ENCODE data around the gene PTPRZ1. TPM values are rescaled to one million over a fixed set of nuclear protein-coding genes. Genes with fewer than 3 reads are reported as not detected.

PTPRZ1 gene
- polyA plus RNA-seq, 3 donors = not detected

GRCh38 chr7:121954803-121955202 lies 81.8 kb downstream of the PTPRZ1 start:
- Histone ChIP-seq H3K9ac (ENCODE audit: insufficient read depth, low read length, poor library complexity, severe bottlenecking) (no peak overlapping the region), H3K4me2 (replicated peaks; ENCODE audit: extremely low read depth, low read length, poor library complexity, severe bottlenecking) (no peak overlapping the region), H3K27me3 (ENCODE audit: control insufficient read depth in 2 of 2, insufficient read depth in 2 of 2, low read length in 2 of 2) (no peaks in the 10 kb centered on the region), H3K27ac (ENCODE audit: low read depth in 1 of 2, low read length in 2 of 2) (no peak overlapping the region), H3K79me2 (ENCODE audit: insufficient read depth, low read length) (no peaks in the 10 kb centered on the region), H3K4me1 (ENCODE audit: control insufficient read depth in 1 of 2, insufficient read depth in 2 of 2, low read length in 2 of 2) (no peaks in the 10 kb centered on the region), H2AFZ (ENCODE audit: insufficient read depth, low read depth, low read length, poor library complexity, severe bottlenecking) (no peak overlapping the region), H4K20me1 (ENCODE audit: insufficient read depth, low read length) (no peaks in the 10 kb centered on the region), H3K36me3 (replicated peaks in 1 of 2; ENCODE audit: control insufficient read depth in 1 of 2, insufficient read depth in 2 of 2, low read length in 2 of 2) (no peaks in the 10 kb centered on the region), H3K9me3 (replicated peaks in 1 of 2; ENCODE audit: control insufficient read depth in 1 of 2, insufficient read depth in 1 of 2, low read length in 2 of 2) (no peaks in the 10 kb centered on the region), H3K4me3 (replicated peaks in 1 of 3; ENCODE audit: low read depth in 2 of 3, low read length in 3 of 3) (no peak overlapping the region)
- Mint-ChIP-seq H3K27me3 (ENCODE audit: low read depth in 3 of 3) (peaks cover 0 to 2% (median 1%) of the 10 kb centered on the region in 3 donors), H3K4me1 (no peaks in the 10 kb centered on the region), H3K36me3 (no peaks in the 10 kb centered on the region), H3K9me3 (no peaks in the 10 kb centered on the region), H3K27ac (no peak overlapping the region), H3K4me3 (no peak overlapping the region)
- DNase-seq = no peak
- TF ChIP-seq CTCF (IDR thresholded peaks at IDR 0.05) = no peak
- WGBS (ENCODE audit: insufficient coverage) = 100% methylated on average over 1 of the region's 1 CpG
- intact Hi-C loops (cut with micrococcal nuclease) = no loop called here

GRCh38 chr7:121957626-121958025 lies 84.7 kb downstream of the PTPRZ1 start:
- Histone ChIP-seq H3K79me2 (ENCODE audit: insufficient read depth, low read length) (no peaks in the 10 kb centered on the region), H4K20me1 (ENCODE audit: insufficient read depth, low read length) (no peaks in the 10 kb centered on the region), H3K27me3 (ENCODE audit: control insufficient read depth in 2 of 2, insufficient read depth in 2 of 2, low read length in 2 of 2) (no peaks in the 10 kb centered on the region), H3K27ac (ENCODE audit: low read depth in 1 of 2, low read length in 2 of 2) (no peak overlapping the region), H3K4me1 (ENCODE audit: control insufficient read depth in 1 of 2, insufficient read depth in 2 of 2, low read length in 2 of 2) (no peaks in the 10 kb centered on the region), H3K36me3 (replicated peaks in 1 of 2; ENCODE audit: control insufficient read depth in 1 of 2, insufficient read depth in 2 of 2, low read length in 2 of 2) (no peaks in the 10 kb centered on the region), H3K4me3 (replicated peaks in 1 of 3; ENCODE audit: low read depth in 2 of 3, low read length in 3 of 3) (no peak overlapping the region), H3K9ac (ENCODE audit: insufficient read depth, low read length, poor library complexity, severe bottlenecking) (no peak overlapping the region), H3K9me3 (replicated peaks in 1 of 2; ENCODE audit: control insufficient read depth in 1 of 2, insufficient read depth in 1 of 2, low read length in 2 of 2) (no peaks in the 10 kb centered on the region), H3K4me2 (replicated peaks; ENCODE audit: extremely low read depth, low read length, poor library complexity, severe bottlenecking) (no peak overlapping the region), H2AFZ (ENCODE audit: insufficient read depth, low read depth, low read length, poor library complexity, severe bottlenecking) (no peak overlapping the region)
- no peak for TF ChIP-seq CTCF (IDR thresholded peaks at IDR 0.05)
- H3K27me3 Mint-ChIP-seq (ENCODE audit: low read depth in 3 of 3) = peaks cover 0 to 3% (median 2%) of the 10 kb centered on the region in 3 donors
- H3K4me1 Mint-ChIP-seq = no peaks in the 10 kb centered on the region
- intact Hi-C loops (cut with micrococcal nuclease) = no loop called here
- no peak for DNase-seq
- peaks cover 0 to 1% (median 0%) of the 10 kb centered on the region in 7 donors for H3K9me3 Mint-ChIP-seq
- H3K27ac Mint-ChIP-seq = no peak overlapping the region
- no peak overlapping the region for H3K4me3 Mint-ChIP-seq
- no CpG with 5 or more reads among the region's 1 CpG for WGBS (ENCODE audit: insufficient coverage)
- no peaks in the 10 kb centered on the region for H3K36me3 Mint-ChIP-seq

Data from CD14-positive monocyte (primary cell).